A549 (cell line): ENCODE measurements around the gene TGFBR3.

ENCODE experiments used
- BHLHE40 ChIP-seq: IDR thresholded peaks from 2 replicates; pipeline ENCODE4 v1.6.1; 2012; ENCODE audit warnings: low read depth, low read length, inconsistent platforms
- CTCF ChIP-seq: fragments of >200 bp; sonication (Bioruptor Twin); formaldehyde crosslinking; IDR thresholded peaks from 3 replicates; pipeline ENCODE4 v1.5.1; 2016
- HDAC2 ChIP-seq: fragments of 200-600 bp; sonication (generic); IDR thresholded peaks from 2 replicates; pipeline ENCODE4 v1.6.1; 2016
- REST ChIP-seq: fragments of 200-600 bp; sonication (generic); IDR thresholded peaks from 2 replicates; pipeline ENCODE4 v1.6.1; 2016; ENCODE audit warnings: antibody characterized with exemption, mild to moderate bottlenecking, moderate library complexity
- TP53 ChIP-seq: fragments of 250-450 bp; sonication (Bioruptor Pico); IDR thresholded peaks from 2 replicates; pipeline ENCODE4 v1.5.0; 2021; ENCODE audit warnings: mild to moderate bottlenecking, moderate library complexity
- ZC3H11A ChIP-seq: fragments of 450-650 bp; IDR thresholded peaks from 2 replicates; pipeline ENCODE4 v1.6.1; 2014; ENCODE audit warnings: antibody characterized with exemption, mild to moderate bottlenecking

GRCh38 chr1:91793189-91793588, 92.8 kb downstream of the TGFBR3 start:
- no peak for TF ChIP-seq CTCF
- TF ChIP-seq HDAC2, result no peak
- TF ChIP-seq REST, result no peak
- TF ChIP-seq ZC3H11A, result no peak
- TF ChIP-seq BHLHE40, result no peak
- TF ChIP-seq TP53 (CRISPR knock-in tag), result no peak
